ENCODE measurements around the gene LPP.

DNA sequence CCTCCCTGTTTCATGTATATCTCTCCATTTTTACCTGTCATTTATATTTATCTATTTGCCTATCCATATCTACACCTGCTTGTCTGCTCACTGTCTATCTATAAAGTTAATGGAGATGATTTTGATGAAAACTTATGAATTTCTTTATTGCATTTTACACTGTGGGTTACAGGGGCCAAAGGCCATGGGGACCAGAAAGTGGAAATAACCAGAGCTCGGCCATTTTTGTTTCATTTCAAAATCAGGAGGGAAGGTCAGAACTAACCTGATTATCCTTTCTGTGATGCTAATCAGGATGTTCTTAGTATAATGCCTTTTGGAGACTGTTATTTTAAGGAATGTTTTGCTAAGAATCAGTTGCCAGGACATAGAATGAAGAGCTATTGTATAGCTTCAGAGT is 147.2 kb downstream of the LPP start:
- TF ChIP-seq POLR2A (IDR thresholded peaks at IDR 0.05; ENCODE audit: low read length) = no peak
- no peak for TF ChIP-seq GATA1 (IDR thresholded peaks at IDR 0.05; ENCODE audit: low read depth, low read length)
